Brain microvascular endothelial cell (primary cell): ENCODE measurements around the gene PKP1.

Source experiments
- DNase-seq: peaks from one replicate; pipeline ENCODE4 v3.0.0-alpha.2; 2020
- H3K27ac ChIP-seq: fragments of 250-450 bp; sonication (Bioruptor Pico); 2 replicates; pipeline ENCODE4 v1.5.1; 2020; ENCODE audit warnings: mild to moderate bottlenecking, moderate library complexity
- H3K27me3 ChIP-seq: fragments of 250-450 bp; sonication (Bioruptor Pico); replicated peaks from 2 replicates; pipeline ENCODE4 v1.5.1; 2020; ENCODE audit warnings: mild to moderate bottlenecking
- H3K36me3 ChIP-seq: fragments of 250-450 bp; sonication (Bioruptor Pico); replicated peaks from 2 replicates; pipeline ENCODE4 v1.5.1; 2020; ENCODE audit warnings: mild to moderate bottlenecking
- H3K4me3 ChIP-seq: 2 replicates; pipeline ENCODE4 v1.5.1; 2011; ENCODE audit warnings: low read depth, mild to moderate bottlenecking, control low read depth, low read length, moderate library complexity
- in situ Hi-C: cut with HindIII; loops from 2 replicates; pipeline ENCODE4 v1.10.0; 2017; ENCODE audit warnings: low sequenced_read_pairs, low pct_ligation_motif_present
- TF ChIP-seq, protein P1 (sequence below): IDR thresholded peaks from 2 replicates; pipeline ENCODE4 v1.5.1; 2011; ENCODE audit warnings: low read depth, mild to moderate bottlenecking, moderate library complexity, low read length, control low read depth, inconsistent platforms; ENCODE audit errors: missing control alignments

PKP1 gene

DNA sequence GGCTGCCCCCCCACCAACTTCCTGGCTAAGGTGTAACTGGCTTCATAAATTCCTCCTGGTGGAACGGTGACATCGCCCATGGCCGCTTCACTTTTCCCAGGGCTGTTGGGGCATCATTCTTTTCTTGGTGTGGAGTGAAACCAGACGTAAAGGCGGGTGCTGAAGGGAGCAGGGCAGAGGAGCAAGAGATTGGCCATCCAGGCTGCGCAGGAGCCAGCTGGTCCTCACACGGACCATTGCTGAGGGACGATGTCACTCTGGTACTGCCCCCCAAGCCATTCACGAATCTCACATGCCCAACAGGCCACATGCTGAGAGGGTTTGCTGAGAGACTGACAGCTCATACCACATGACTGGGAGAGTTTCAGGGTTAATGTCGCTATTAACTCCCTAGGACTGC lies 10.5 kb upstream of the PKP1 start:
- in situ Hi-C loops, result no loop called here
- no peak overlapping the region for H3K4me3 ChIP-seq
- no peak for DNase-seq
- TF ChIP-seq, protein P1, sequence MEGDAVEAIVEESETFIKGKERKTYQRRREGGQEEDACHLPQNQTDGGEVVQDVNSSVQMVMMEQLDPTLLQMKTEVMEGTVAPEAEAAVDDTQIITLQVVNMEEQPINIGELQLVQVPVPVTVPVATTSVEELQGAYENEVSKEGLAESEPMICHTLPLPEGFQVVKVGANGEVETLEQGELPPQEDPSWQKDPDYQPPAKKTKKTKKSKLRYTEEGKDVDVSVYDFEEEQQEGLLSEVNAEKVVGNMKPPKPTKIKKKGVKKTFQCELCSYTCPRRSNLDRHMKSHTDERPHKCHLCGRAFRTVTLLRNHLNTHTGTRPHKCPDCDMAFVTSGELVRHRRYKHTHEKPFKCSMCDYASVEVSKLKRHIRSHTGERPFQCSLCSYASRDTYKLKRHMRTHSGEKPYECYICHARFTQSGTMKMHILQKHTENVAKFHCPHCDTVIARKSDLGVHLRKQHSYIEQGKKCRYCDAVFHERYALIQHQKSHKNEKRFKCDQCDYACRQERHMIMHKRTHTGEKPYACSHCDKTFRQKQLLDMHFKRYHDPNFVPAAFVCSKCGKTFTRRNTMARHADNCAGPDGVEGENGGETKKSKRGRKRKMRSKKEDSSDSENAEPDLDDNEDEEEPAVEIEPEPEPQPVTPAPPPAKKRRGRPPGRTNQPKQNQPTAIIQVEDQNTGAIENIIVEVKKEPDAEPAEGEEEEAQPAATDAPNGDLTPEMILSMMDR, result no peak
- no peaks in the 10 kb centered on the region for H3K36me3 ChIP-seq
- no peak overlapping the region for H3K27ac ChIP-seq
- H3K27me3 ChIP-seq, result no peaks in the 10 kb centered on the region

GRCh38 chr1:201274616-201275252 lies 8.6 kb upstream of the PKP1 start:
- no peaks in the 10 kb centered on the region for H3K36me3 ChIP-seq
- H3K27ac ChIP-seq, result no peak overlapping the region
- no peaks in the 10 kb centered on the region for H3K27me3 ChIP-seq
- TF ChIP-seq, protein P1, result no peak
- H3K4me3 ChIP-seq, result no peak overlapping the region
- in situ Hi-C loops, result no loop called here
- DNase-seq, result no peak

DNA sequence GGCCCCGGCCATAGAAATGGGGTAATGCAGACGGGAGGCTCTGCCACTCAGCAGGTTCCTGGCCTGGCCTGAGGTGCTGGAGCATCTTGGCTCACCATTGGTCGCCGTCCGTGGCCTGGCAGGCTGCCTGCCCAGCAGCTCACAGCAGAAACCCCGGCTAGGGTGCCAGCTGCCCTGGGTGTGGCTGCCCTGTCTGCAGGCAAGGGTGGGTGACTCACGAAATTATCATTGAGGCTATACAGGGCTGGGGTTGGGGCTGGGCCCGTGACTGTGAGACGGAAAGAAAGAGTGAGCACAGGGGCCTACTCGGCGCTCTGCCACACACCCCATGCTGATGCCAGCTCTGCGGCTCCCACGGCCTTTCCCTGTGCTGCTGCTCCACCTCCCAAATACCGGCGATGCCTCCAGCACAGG lies 8.0 kb upstream of the PKP1 start:
- Histone ChIP-seq H3K27ac (no peak overlapping the region), H3K27me3 (no peaks in the 10 kb centered on the region), H3K4me3 (no peak overlapping the region), H3K36me3 (no peaks in the 10 kb centered on the region)
- in situ Hi-C loops, result no loop called here
- TF ChIP-seq, protein P1, result no peak
- peak; percentile 49 for DNase-seq

DNA sequence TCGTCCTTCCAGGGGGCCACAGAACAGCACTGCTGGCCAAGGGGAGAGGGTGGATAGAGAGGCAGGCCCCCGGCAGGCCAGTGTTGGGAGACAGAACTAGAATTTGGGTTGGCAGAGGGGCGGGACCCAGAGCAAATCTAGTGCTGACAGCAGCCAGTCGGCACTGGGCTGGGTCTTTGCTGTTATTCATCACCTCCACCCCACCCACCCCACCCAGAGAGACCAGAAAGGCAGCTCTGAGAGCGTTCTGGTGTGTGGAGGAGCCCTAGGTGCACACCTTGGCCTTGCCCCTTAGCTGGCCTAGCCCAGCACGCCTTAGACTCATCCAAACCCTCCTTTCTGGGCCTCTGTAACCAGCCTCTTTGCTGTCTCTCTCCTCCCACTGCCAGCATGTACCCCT lies 6.4 kb upstream of the PKP1 start:
- Histone ChIP-seq H3K4me3 (no peak overlapping the region), H3K27ac (no peak overlapping the region), H3K27me3 (no peaks in the 10 kb centered on the region), H3K36me3 (no peaks in the 10 kb centered on the region)
- in situ Hi-C loops, result no loop called here
- DNase-seq, result no peak
- TF ChIP-seq, protein P1, result no peak

DNA sequence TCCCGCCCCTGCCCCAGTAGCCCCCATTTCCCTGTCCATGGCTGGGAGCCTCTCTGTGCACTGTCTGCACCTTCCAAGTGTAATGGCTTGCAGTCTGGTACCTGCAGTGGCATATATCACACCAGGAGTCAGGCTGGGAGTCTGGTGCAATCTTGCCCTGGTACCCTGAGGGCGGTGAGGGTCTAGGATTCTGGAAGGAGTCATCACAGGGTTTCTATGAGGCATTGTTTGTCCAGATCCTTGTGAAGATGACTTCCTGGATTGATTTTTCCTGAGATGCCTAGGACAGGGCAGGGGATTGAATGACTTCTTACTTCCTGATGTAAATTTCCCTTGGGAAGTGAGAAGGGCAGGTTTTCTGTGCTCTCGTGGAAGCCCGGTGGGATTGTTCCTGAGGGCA lies 5.9 kb upstream of the PKP1 start:
- Histone ChIP-seq H3K4me3 (no peak overlapping the region), H3K27me3 (no peaks in the 10 kb centered on the region), H3K36me3 (no peaks in the 10 kb centered on the region), H3K27ac (no peak overlapping the region)
- TF ChIP-seq, protein P1, result no peak
- in situ Hi-C loops, result no loop called here
- DNase-seq, result no peak

DNA sequence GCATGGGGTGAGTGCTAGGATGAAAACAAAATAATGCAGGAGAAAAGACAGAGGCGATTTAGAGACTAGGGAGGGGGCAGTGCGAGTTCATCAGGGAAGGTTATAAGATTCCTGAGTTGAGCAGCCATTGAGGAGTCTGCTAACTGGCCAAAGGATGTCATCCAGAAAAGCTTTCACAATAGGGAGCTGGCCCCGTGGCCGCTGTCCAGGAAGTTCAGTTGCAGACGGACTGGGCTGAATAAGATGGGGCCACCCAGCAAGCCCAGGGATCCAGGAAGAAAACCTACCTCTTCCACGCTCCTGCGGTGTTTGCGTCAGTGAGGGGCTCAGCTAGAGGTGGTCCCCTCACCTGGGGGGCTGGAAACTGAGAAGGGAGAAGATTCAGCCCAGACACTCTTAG lies 4.0 kb upstream of the PKP1 start:
- Histone ChIP-seq H3K27me3 (peaks cover 12% of the 10 kb centered on the region), H3K4me3 (no peak overlapping the region), H3K36me3 (no peaks in the 10 kb centered on the region), H3K27ac (no peak overlapping the region)
- DNase-seq, result no peak
- TF ChIP-seq, protein P1, result no peak
- in situ Hi-C loops, result no loop called here
